GM12891 (cell line): ENCODE data around the gene EEF1AKMT2.
A peak's percentile ranks its signal among the peaks of the same experiment; 100 is the strongest.
"Not testable (repeated sequence)": the region's sequence is repeated elsewhere in the genome, so short reads cannot be mapped to it uniquely, and the experiment has no call there.

Experiments used
- DNase-seq: peaks from one replicate; pipeline ENCODE4 v3.0.0; 2011; ENCODE audit warnings: low spot score; ENCODE audit not compliant: insufficient read length
- FAIRE-seq: peaks from 2 replicates; lab custom pipeline; 2011; peaks lifted over from hg19 to GRCh38; lab: Jason Lieb, UNC
- PAX5 ChIP-seq: IDR thresholded peaks from 2 replicates; pipeline ENCODE4 v1.6.1; 2011; ENCODE audit warnings: low read length, moderate library complexity, mild to moderate bottlenecking; ENCODE audit not compliant: insufficient read depth, severe bottlenecking
- POLR2A ChIP-seq: IDR thresholded peaks from 2 replicates; pipeline ENCODE4 v1.6.1; 2011; ENCODE audit warnings: low read depth, low read length, control low read depth
- POLR2AphosphoS5 ChIP-seq: IDR thresholded peaks from 2 replicates; pipeline ENCODE4 v1.6.1; 2011; ENCODE audit warnings: low read depth, low read length, control low read depth
- POU2F2 ChIP-seq: IDR thresholded peaks from 2 replicates; pipeline ENCODE4 v1.6.1; 2011; ENCODE audit warnings: low read depth, mild to moderate bottlenecking, control low read depth, low read length, moderate library complexity
- SPI1 ChIP-seq: IDR thresholded peaks from 2 replicates; pipeline ENCODE4 v1.6.1; 2011; ENCODE audit warnings: low read depth, low read length, control low read depth
- TAF1 ChIP-seq: IDR thresholded peaks from 2 replicates; pipeline ENCODE4 v1.6.1; 2011; ENCODE audit warnings: low read depth, low read length, control low read depth

EEF1AKMT2 gene

DNA sequence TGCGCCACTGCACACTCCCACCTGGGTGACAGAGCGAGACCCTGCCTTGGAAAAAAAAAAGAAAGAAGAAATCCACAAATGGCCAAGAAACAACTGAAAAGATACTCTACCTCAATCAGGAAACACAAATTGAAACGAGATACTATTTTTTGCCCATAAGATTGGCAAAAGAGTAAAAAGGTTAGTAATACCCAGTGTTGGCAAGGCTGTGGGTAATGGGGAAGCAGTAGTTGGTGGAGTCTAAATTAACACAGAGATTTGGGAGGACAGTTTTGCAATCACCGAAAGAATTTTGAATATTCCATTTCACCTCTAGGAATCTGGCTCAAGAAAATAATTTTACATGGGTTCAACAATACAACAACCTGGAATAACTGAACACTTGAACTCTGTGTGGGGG, 29.8 kb upstream of the EEF1AKMT2 start:
- DNase-seq (no peak), FAIRE-seq (no peak)
- TF ChIP-seq SPI1 (no peak), POLR2AphosphoS5 (no peak), PAX5 (no peak), TAF1 (no peak), POLR2A (no peak), POU2F2 (no peak)

DNA sequence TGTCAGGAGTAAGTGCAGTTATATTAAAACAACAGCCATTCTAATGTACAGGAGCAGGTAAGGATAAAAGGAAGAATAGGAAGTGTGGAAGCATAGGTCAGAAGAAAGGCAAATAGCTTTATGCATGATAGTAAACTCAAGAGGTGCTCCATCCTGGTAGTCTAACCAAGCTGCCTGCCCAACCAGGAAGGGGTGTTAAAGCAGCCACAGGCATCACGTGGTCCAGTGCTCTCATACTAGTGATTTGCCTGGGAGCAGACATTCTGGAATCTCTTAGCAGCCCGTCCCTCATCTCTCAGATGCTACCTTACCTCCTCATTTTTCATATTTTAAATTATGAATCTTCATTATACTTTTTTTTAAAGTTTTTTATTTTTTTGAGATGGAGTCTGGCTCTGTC, 28.4 kb upstream of the EEF1AKMT2 start:
- DNase-seq (no peak), FAIRE-seq (no peak)
- no peak for TF ChIP-seq SPI1
- no peak for TF ChIP-seq PAX5
- no peak for TF ChIP-seq POLR2A
- TF ChIP-seq POLR2AphosphoS5: no peak
- no peak for TF ChIP-seq TAF1
- no peak for TF ChIP-seq POU2F2

DNA sequence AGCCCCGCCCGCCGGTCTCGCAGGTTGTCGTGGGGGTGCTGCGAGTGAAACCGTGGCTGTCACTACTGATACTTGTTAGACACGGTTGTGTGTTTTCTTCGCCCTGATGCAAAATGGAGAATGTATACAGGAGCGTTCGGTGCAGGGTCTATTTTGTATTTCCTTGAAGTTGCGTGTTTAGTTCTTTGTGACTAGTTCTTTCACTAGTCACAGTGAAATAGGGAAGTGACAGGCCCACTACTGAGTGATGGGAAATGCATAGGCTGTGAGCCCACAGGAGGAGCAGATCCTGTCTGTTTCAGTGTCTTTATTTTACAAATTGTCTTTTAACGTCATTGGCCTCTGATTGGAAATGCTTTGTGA, 10.6 kb upstream of the EEF1AKMT2 start:
- FAIRE-seq (no peak), DNase-seq (peak; percentile 15)
- TF ChIP-seq TAF1 (peak; percentile 31; the same call in 1 of the 2 replicates), POLR2AphosphoS5 (no peak), SPI1 (peak; percentile 91)

DNA sequence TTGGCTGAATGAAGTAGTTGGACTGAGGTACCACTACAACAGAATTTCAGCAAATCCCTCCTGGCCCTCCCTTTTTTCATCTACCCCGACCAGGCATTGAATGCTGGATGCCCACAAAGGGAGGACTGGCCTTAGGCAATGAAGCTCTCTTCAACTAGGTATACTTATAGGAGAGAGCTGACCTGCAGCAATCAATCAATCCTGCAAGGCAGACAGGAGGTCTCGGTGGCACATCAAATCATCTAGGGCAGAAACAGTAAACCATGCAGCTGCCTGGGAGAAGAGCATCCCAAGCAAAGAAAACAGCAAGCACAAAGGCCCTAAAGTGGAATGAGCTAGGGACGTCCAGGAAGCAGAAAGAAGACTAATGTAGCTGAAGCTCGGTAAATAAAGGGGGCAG, 7.5 kb upstream of the EEF1AKMT2 start:
- FAIRE-seq (no peak), DNase-seq (no peak)
- TF ChIP-seq POLR2AphosphoS5: no peak
- no peak for TF ChIP-seq PAX5
- TF ChIP-seq SPI1: no peak
- TF ChIP-seq TAF1: no peak
- TF ChIP-seq POLR2A: no peak
- TF ChIP-seq POU2F2: no peak

- FAIRE-seq (no peak), DNase-seq (no peak)
- TF ChIP-seq POU2F2 (no peak), PAX5 (no peak), TAF1 (no peak), SPI1 (no peak), POLR2A (no peak), POLR2AphosphoS5 (no peak)
These were observed 7.1 kb upstream of the EEF1AKMT2 start for GRCh38 chr10:124798781-124799180.

- TF ChIP-seq POLR2AphosphoS5: no peak
- no peak for TF ChIP-seq TAF1
- TF ChIP-seq SPI1: no peak
- no peak for TF ChIP-seq POU2F2
- no peak for TF ChIP-seq PAX5
- no peak for TF ChIP-seq POLR2A
- DNase-seq (no peak), FAIRE-seq (no peak)
These were observed 6.7 kb upstream of the EEF1AKMT2 start for GRCh38 chr10:124798364-124798763.

GRCh38 chr10:124792998-124793352, 1.3 kb upstream of the EEF1AKMT2 start:
- DNase-seq (no peak), FAIRE-seq (no peak)
- TF ChIP-seq POLR2AphosphoS5: no peak

- not testable (repeated sequence) for DNase-seq, FAIRE-seq
These were observed 8.8 kb downstream of the EEF1AKMT2 start for GRCh38 chr10:124782900-124783299.

GRCh38 chr10:124768791-124769190, 22.9 kb downstream of the EEF1AKMT2 start:
- FAIRE-seq (no peak), DNase-seq (no peak)
- no peak for TF ChIP-seq POLR2A
- TF ChIP-seq TAF1: no peak
- no peak for TF ChIP-seq SPI1
- no peak for TF ChIP-seq POU2F2
- TF ChIP-seq POLR2AphosphoS5: no peak
- no peak for TF ChIP-seq PAX5

GRCh38 chr10:124765256-124765655, 26.4 kb downstream of the EEF1AKMT2 start:
- no peak for TF ChIP-seq POU2F2
- TF ChIP-seq SPI1: no peak
- no peak for TF ChIP-seq POLR2A
- TF ChIP-seq TAF1: no peak
- TF ChIP-seq PAX5: no peak
- FAIRE-seq: peak; percentile 41
- DNase-seq: no peak

DNA sequence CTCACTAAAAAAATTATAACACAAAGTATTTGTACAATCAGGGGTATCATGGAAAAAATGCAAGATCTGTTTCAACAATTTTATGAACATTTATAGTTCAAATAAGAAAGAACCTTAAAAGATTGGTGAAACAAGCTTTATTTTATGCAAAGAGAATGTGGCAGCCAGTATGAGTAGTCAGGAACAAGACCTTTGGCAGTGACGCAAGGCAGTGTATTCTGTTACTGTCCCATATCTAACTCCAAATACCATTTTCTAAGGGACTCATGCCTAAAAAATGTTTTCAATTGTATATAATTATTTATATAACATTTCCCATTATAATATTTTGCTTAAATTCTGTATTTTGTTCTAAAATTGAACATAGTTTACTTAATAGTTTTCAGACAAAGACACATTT, 28.4 kb downstream of the EEF1AKMT2 start:
- DNase-seq (no peak), FAIRE-seq (no peak)
- TF ChIP-seq POLR2AphosphoS5: no peak
- TF ChIP-seq POLR2A: no peak
- TF ChIP-seq POU2F2: no peak
- TF ChIP-seq SPI1: no peak
